WTC11 (cell line): ENCODE data around the gene TBC1D22A.

ENCODE experiments used
- CREB1 ChIP-seq: sonication (generic); formaldehyde crosslinking; IDR thresholded peaks from 2 replicates; pipeline ENCODE4 v1.8.0; 2023; ENCODE audit warnings: mild to moderate bottlenecking, missing genetic modification reagents
- CTCF ChIP-seq: fragments of 200-600 bp; IDR thresholded peaks from 2 replicates; pipeline ENCODE4 v1.8.0; 2022; ENCODE audit warnings: antibody characterized with exemption
- E2F4 ChIP-seq: sonication (generic); formaldehyde crosslinking; IDR thresholded peaks from 2 replicates; pipeline ENCODE4 v1.8.1; 2022; ENCODE audit warnings: low read depth, mild to moderate bottlenecking, moderate library complexity, missing genetic modification reagents, borderline replicate concordance
- JUN ChIP-seq: sonication (generic); formaldehyde crosslinking; IDR thresholded peaks from 2 replicates; pipeline ENCODE4 v1.8.0; 2023; ENCODE audit warnings: mild to moderate bottlenecking, missing genetic modification reagents
- PREB ChIP-seq: sonication (generic); formaldehyde crosslinking; IDR thresholded peaks from 2 replicates; pipeline ENCODE4 v1.8.1; 2022; ENCODE audit warnings: mild to moderate bottlenecking, missing genetic modification reagents, moderate library complexity, borderline replicate concordance
- SP1 ChIP-seq: sonication (generic); formaldehyde crosslinking; conservative IDR thresholded peaks from 2 replicates; pipeline ENCODE4 v1.8.1; 2022; ENCODE audit warnings: missing genetic modification reagents
- TCF7 ChIP-seq: sonication (generic); formaldehyde crosslinking; IDR thresholded peaks from 2 replicates; pipeline ENCODE4 v1.8.0; 2022; ENCODE audit warnings: mild to moderate bottlenecking, low read depth, missing genetic modification reagents, moderate library complexity
- ZMAT4 ChIP-seq: fragments of 250-450 bp; sonication (Bioruptor Pico); IDR thresholded peaks from 2 replicates; pipeline ENCODE4 v1.9.0; 2021; ENCODE audit warnings: mild to moderate bottlenecking
- ZNF671 ChIP-seq: fragments of 250-450 bp; sonication (Bioruptor Pico); IDR thresholded peaks from 2 replicates; pipeline ENCODE4 v1.8.0; 2021; ENCODE audit warnings: mild to moderate bottlenecking

GRCh38 chr22:46775850-46776826 is 13.7 kb downstream of the TBC1D22A start:
- TF ChIP-seq ZMAT4 (CRISPR knock-in tag) (no peak), CTCF (no peak), JUN (CRISPR knock-in tag) (no peak), PREB (CRISPR knock-in tag) (no peak), SP1 (no peak), E2F4 (CRISPR knock-in tag) (no peak), CREB1 (CRISPR knock-in tag) (no peak), ZNF671 (CRISPR knock-in tag) (no peak), TCF7 (CRISPR knock-in tag) (no peak)
